GM18499 (cell line): ENCODE results near the gene ZNF385B.
"Not testable (repeated sequence)": the region's sequence is repeated elsewhere in the genome, so short reads cannot be mapped to it uniquely, and the experiment has no call there.

Experiments
- ATAC-seq: cut with Tn5 transposase; IDR thresholded peaks from one replicate; pipeline ENCODE4 v1.9.1; 2021; ENCODE audit warnings: moderate number of reproducible peaks; ENCODE audit not compliant: insufficient read depth, unreplicated experiment

Gene ZNF385B

GRCh38 chr2:179861416-179862067 is at the start of gene ZNF385B:
ZNF385B (minus strand) TSS chr2:179861612.
- ATAC-seq: no peak

- no peak for ATAC-seq
Measured at GRCh38 chr2:179910735-179911113, 49.3 kb upstream of the ZNF385B start.

GRCh38 chr2:179909845-179910734 is 48.7 kb upstream of the ZNF385B start:
- no peak for ATAC-seq

GRCh38 chr2:179900655-179901054 is 39.2 kb upstream of the ZNF385B start:
- ATAC-seq: no peak

GRCh38 chr2:179899666-179900065 is 38.3 kb upstream of the ZNF385B start:
- ATAC-seq: no peak

- ATAC-seq: no peak
Measured at GRCh38 chr2:179898873-179899272, 37.5 kb upstream of the ZNF385B start.

- ATAC-seq: no peak
Measured at GRCh38 chr2:179893616-179894015, 32.2 kb upstream of the ZNF385B start.

GRCh38 chr2:179891237-179891636 is 29.8 kb upstream of the ZNF385B start:
- ATAC-seq: no peak

GRCh38 chr2:179890666-179891065 is 29.3 kb upstream of the ZNF385B start:
- no peak for ATAC-seq

GRCh38 chr2:179888642-179889041 is 27.2 kb upstream of the ZNF385B start:
- not testable (repeated sequence) for ATAC-seq

- ATAC-seq: no peak
Measured at GRCh38 chr2:179884193-179884592, 22.8 kb upstream of the ZNF385B start.

GRCh38 chr2:179882851-179883806 is 21.7 kb upstream of the ZNF385B start:
- ATAC-seq: no peak

GRCh38 chr2:179877601-179878364 is 16.4 kb upstream of the ZNF385B start:
- no peak for ATAC-seq

- no peak for ATAC-seq
Measured at GRCh38 chr2:179876266-179876665, 14.9 kb upstream of the ZNF385B start.

- ATAC-seq: no peak
Measured at GRCh38 chr2:179875864-179876263, 14.5 kb upstream of the ZNF385B start.

- no peak for ATAC-seq
Measured at GRCh38 chr2:179862898-179863458, 1.6 kb upstream of the ZNF385B start.

- ATAC-seq: no peak
Measured at GRCh38 chr2:179861027-179861415, 391 bp downstream of the ZNF385B start.

- ATAC-seq: no peak
Measured at GRCh38 chr2:179860255-179861026, 971 bp downstream of the ZNF385B start.

GRCh38 chr2:179859523-179859922 is 1.9 kb downstream of the ZNF385B start:
- no peak for ATAC-seq
